HepG2 (cell line): ENCODE measurements around the gene CELF4. TPM values are rescaled to one million over a fixed set of nuclear protein-coding genes. Genes with fewer than 3 reads are reported as not detected.

Experiments
- ATAC-seq: fragments of 200-7000 bp; cut with Tn5 transposase; 3 replicates; pipeline ENCODE4 v1.9.1; 2020; ENCODE audit warnings: mild to moderate bottlenecking, moderate library complexity
- BruUV-seq: library from RNA; stranded (reverse); fragments of 400-500 nt; replicated peaks from 2 replicates; lab custom pipeline; 2021; lab: Mats Ljungman, UMichigan
- CTCF ChIA-PET: fragments of 300-600 bp; formaldehyde crosslinking; extraction: SDS; loops from one replicate; lab custom pipeline; 2021; ENCODE audit warnings: low total read pairs, inconsistent platforms, low intra/inter-chr PET ratio; lab: Yijun Ruan, JAX
- POLR2A ChIA-PET: fragments of 350-600 bp; sonication (Branson Sonifier 250); formaldehyde crosslinking; loops from one replicate; lab custom pipeline; 2020; ENCODE audit warnings: antibody characterized with exemption, inconsistent platforms; lab: Yijun Ruan, JAX
- DNase-seq: peaks from one replicate; pipeline ENCODE4 v3.0.0-alpha.2; 2015; ENCODE audit warnings: low spot score
- FAIRE-seq: peaks from 3 replicates; lab custom pipeline; 2011; peaks lifted over from hg19 to GRCh38; lab: Jason Lieb, UNC
- H2AFZ ChIP-seq: one replicate; pipeline ENCODE4 v1.6.1; 2011; ENCODE audit warnings: low read length, inconsistent platforms
- H3K27ac ChIP-seq: fragments of 300-600 bp; 3 replicates; pipeline ENCODE4 v1.8.0; 2011; ENCODE audit warnings: mixed run types, mild to moderate bottlenecking, mixed read lengths, low read length, inconsistent platforms; ENCODE audit not compliant: insufficient read depth; ENCODE audit errors: extremely low read length
- H3K27me3 ChIP-seq, 2 experiments: fragments of 200-600 bp in 1 of 2; 2 replicates in 1 of 2; 3 replicates in 1 of 2; pipeline versions ENCODE4 v1.6.0 to v1.8.0; 2011; ENCODE audit warnings: low read length in 2 of 2, mild to moderate bottlenecking in 2 of 2, moderate library complexity in 2 of 2, inconsistent platforms in 1 of 2; ENCODE audit not compliant: insufficient read depth in 2 of 2, control insufficient read depth in 1 of 2
- H3K36me3 ChIP-seq, 2 experiments: fragments of 200-600 bp in 1 of 2; replicated peaks in 1 of 2; 2 replicates in 1 of 2; 3 replicates in 1 of 2; pipeline versions ENCODE4 v1.5.1 to v1.8.0; 2011; ENCODE audit warnings: low read length in 2 of 2, inconsistent platforms in 1 of 2; ENCODE audit not compliant: insufficient read depth in 2 of 2, control insufficient read depth in 1 of 2
- H3K4me1 ChIP-seq: 2 replicates; pipeline ENCODE4 v1.5.1; 2012; ENCODE audit warnings: low read length, inconsistent platforms; ENCODE audit not compliant: insufficient read depth
- H3K4me2 ChIP-seq: 2 replicates; pipeline ENCODE4 v1.6.0; 2011; ENCODE audit warnings: low read depth, low read length, inconsistent platforms
- H3K4me3 ChIP-seq, 3 experiments: fragments of 200-600 bp in 1 of 3; sonication (generic), shearing (Covaris generic) in 1 of 3; replicated peaks in 1 of 3; 2 replicates each; pipeline ENCODE4 v1.5.1; 2011 to 2016; ENCODE audit warnings: low read length in 3 of 3, inconsistent platforms in 2 of 3, low read depth in 2 of 3, mild to moderate bottlenecking in 2 of 3, control low read depth in 1 of 3, mixed read lengths in 1 of 3; ENCODE audit not compliant: insufficient read depth in 1 of 3
- H3K79me2 ChIP-seq: one replicate; pipeline ENCODE4 v1.6.1; 2011; ENCODE audit warnings: low read length, inconsistent platforms; ENCODE audit not compliant: insufficient read depth
- H3K9ac ChIP-seq: 2 replicates; pipeline ENCODE4 v1.6.0; 2011; ENCODE audit warnings: mild to moderate bottlenecking, low read depth, low read length, inconsistent platforms; ENCODE audit not compliant: insufficient read depth
- H3K9me3 ChIP-seq: 2 replicates; pipeline ENCODE4 v1.5.1; 2012; ENCODE audit warnings: mild to moderate bottlenecking, low read length
- H4K20me1 ChIP-seq: 2 replicates; pipeline ENCODE4 v1.6.0; 2011; ENCODE audit warnings: inconsistent platforms, mild to moderate bottlenecking, low read length, moderate library complexity; ENCODE audit not compliant: insufficient read depth
- PAX8 ChIP-seq: sonication (generic); formaldehyde crosslinking; IDR thresholded peaks from 2 replicates; pipeline ENCODE4 v1.8.0; 2022; ENCODE audit warnings: mild to moderate bottlenecking, missing genetic modification reagents, borderline replicate concordance
- ZNF850 ChIP-seq: sonication (generic); formaldehyde crosslinking; conservative IDR thresholded peaks from 2 replicates; pipeline ENCODE4 v1.9.0; 2021; ENCODE audit warnings: mild to moderate bottlenecking, missing genetic modification reagents
- WGBS: methylation state at CpG from one replicate; pipeline ENCODE4 v1.1.6; 2017; ENCODE audit warnings: low lambda C conversion rate; 5-methylcytosine and 5-hydroxymethylcytosine counted together
- in situ Hi-C: cut with HindIII; loops from 2 replicates; pipeline ENCODE4 v1.10.0; 2017; ENCODE audit warnings: low pct_unique_long_range_greater_than_20kb; ENCODE audit not compliant: extremely low pct_ligation_motif_present
- intact Hi-C: fragments of 100-400 bp; cut with micrococcal nuclease; formaldehyde crosslinking; loops from one replicate; pipeline ENCODE4 v1.10.0; 2022; ENCODE audit not compliant: unreplicated experiment
- polyA plus RNA-seq, 8 experiments: library from polyadenylated mRNA; depleted of rRNA in 3 of 8; stranded (reverse) in 7 of 8; unstranded in 1 of 8; fragments of >200 nt; fragmentation: Illumina TruSeq in 4 of 8; extraction: Trizol in 4 of 8; gene quantifications; 2 replicates each; pipeline versions ENCODE4 v1.2.1 to v1.2.3, GENCODE V29; 2011 to 2016; ENCODE audit warnings: low read depth in 4 of 8, missing spikeins in 1 of 8, mixed read lengths in 1 of 8; ENCODE audit not compliant: insufficient read depth in 1 of 8
- total RNA-seq, 5 experiments: library from RNA; depleted of rRNA; stranded (reverse); fragments of >200 nt; fragmentation: Illumina TruSeq; extraction: Trizol; gene quantifications; 2 replicates each; pipeline ENCODE4 v1.2.3, GENCODE V29; 2016; ENCODE audit warnings: low read depth in 1 of 5
- TF ChIP-seq, protein P1 (sequence below), 2 experiments: sonication (generic) in 1 of 2; formaldehyde crosslinking in 1 of 2; IDR thresholded peaks; 2 replicates each; pipeline versions ENCODE4 v1.5.1 to v1.6.1; 2011 to 2020; ENCODE audit warnings: borderline replicate concordance in 1 of 2, low read depth in 1 of 2, low read length in 1 of 2, mild to moderate bottlenecking in 1 of 2, missing genetic modification reagents in 1 of 2, moderate library complexity in 1 of 2
- TF ChIP-seq, protein P2 (sequence below): fragments of 450-650 bp; IDR thresholded peaks from 2 replicates; pipeline ENCODE4 v1.6.1; 2016
- TF ChIP-seq, protein P3 (sequence below), 2 experiments: sonication (generic) in 1 of 2; formaldehyde crosslinking in 1 of 2; IDR thresholded peaks; 2 replicates each; pipeline versions ENCODE4 v1.4.0 to v1.6.1; 2018 to 2020; ENCODE audit warnings: missing genetic modification reagents in 2 of 2, borderline replicate concordance in 1 of 2, low read depth in 1 of 2, mild to moderate bottlenecking in 1 of 2, missing biosample characterization in 1 of 2

The CELF4 gene
- total and polyA plus RNA-seq, 2 of the 13 experiments (the other 11 are each of a cell fraction or from before 2014, with no cell fraction given), result not detected

- TF ChIP-seq, protein P1, sequence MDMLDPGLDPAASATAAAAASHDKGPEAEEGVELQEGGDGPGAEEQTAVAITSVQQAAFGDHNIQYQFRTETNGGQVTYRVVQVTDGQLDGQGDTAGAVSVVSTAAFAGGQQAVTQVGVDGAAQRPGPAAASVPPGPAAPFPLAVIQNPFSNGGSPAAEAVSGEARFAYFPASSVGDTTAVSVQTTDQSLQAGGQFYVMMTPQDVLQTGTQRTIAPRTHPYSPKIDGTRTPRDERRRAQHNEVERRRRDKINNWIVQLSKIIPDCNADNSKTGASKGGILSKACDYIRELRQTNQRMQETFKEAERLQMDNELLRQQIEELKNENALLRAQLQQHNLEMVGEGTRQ (IDR thresholded peaks at IDR 0.05; ENCODE audit: low read depth, low read length), result no peak
- TF ChIP-seq, protein P1 (CRISPR knock-in tag; IDR thresholded peaks at IDR 0.05; ENCODE audit: borderline replicate concordance), result no peak
- TF ChIP-seq, protein P2, sequence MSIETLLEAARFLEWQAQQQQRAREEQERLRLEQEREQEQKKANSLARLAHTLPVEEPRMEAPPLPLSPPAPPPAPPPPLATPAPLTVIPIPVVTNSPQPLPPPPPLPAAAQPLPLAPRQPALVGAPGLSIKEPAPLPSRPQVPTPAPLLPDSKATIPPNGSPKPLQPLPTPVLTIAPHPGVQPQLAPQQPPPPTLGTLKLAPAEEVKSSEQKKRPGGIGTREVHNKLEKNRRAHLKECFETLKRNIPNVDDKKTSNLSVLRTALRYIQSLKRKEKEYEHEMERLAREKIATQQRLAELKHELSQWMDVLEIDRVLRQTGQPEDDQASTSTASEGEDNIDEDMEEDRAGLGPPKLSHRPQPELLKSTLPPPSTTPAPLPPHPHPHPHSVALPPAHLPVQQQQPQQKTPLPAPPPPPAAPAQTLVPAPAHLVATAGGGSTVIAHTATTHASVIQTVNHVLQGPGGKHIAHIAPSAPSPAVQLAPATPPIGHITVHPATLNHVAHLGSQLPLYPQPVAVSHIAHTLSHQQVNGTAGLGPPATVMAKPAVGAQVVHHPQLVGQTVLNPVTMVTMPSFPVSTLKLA, result peak; percentile 51
- no peak for TF ChIP-seq ZNF850 (CRISPR knock-in tag)
Measured at GRCh38 chr18:37335409-37335736, 230.2 kb downstream of the CELF4 start (continued).

GRCh38 chr18:37334631-37335408, 230.8 kb downstream of the CELF4 start:
- ChIA-PET POLR2A (no interaction called here), CTCF (interaction anchor here (0.8 kb wide), 1 partner anchor 393 kb away, joined by 3 read pairs; no protein-coding TSS in a partner anchor)
- no peak for FAIRE-seq

More at GRCh38 chr18:37334631-37335408, 230.8 kb downstream of the CELF4 start:
- Histone ChIP-seq H3K9me3 (no peaks in the 10 kb centered on the region), H4K20me1 (no peaks in the 10 kb centered on the region), H2AFZ (no peak overlapping the region), H3K27me3 (peaks cover 0 to 3% of the 10 kb centered on the region in 2 experiments; a peak in 1 of 5 replicates), H3K79me2 (no peaks in the 10 kb centered on the region), H3K4me2 (no peak overlapping the region), H3K4me3 (no peak overlapping the region), H3K36me3 (no peaks in the 10 kb centered on the region), H3K4me1 (peaks cover 3% of the 10 kb centered on the region), H3K27ac (no peak overlapping the region), H3K9ac (no peak overlapping the region)
- in situ Hi-C loops, result loop anchor here (10.0 kb wide), 1 partner anchor 390 kb away; no protein-coding TSS in a partner anchor
- BruUV-seq, result no TSS peak
- intact Hi-C loops, result loop anchor here (2.0 kb wide), 1 partner anchor 392 kb away; no protein-coding TSS in a partner anchor
- TF ChIP-seq, protein P3, sequence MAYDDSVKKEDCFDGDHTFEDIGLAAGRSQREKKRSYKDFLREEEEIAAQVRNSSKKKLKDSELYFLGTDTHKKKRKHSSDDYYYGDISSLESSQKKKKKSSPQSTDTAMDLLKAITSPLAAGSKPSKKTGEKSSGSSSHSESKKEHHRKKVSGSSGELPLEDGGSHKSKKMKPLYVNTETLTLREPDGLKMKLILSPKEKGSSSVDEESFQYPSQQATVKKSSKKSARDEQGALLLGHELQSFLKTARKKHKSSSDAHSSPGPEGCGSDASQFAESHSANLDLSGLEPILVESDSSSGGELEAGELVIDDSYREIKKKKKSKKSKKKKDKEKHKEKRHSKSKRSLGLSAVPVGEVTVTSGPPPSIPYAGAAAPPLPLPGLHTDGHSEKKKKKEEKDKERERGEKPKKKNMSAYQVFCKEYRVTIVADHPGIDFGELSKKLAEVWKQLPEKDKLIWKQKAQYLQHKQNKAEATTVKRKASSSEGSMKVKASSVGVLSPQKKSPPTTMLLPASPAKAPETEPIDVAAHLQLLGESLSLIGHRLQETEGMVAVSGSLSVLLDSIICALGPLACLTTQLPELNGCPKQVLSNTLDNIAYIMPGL (CRISPR knock-in tag; IDR thresholded peaks at IDR 0.05; ENCODE audit: borderline replicate concordance in 1 of 2, low read depth in 1 of 2), result no peak
- no peak for TF ChIP-seq PAX8 (CRISPR knock-in tag)
- 47% methylated on average over 23 of the region's 23 CpGs for WGBS
- no peak for DNase-seq
- no peak for ATAC-seq
